Skin epidermis (tissue), 12 donors: ENCODE measurements around the gene CDH26.
"Not testable (repeated sequence)": the region's sequence is repeated elsewhere in the genome, so short reads cannot be mapped to it uniquely, and the experiment has no call there.

Experiments used
- H3K27ac ChIP-seq, 21 experiments: fragments of 200-600 bp; sonication (generic) in 11 of 21; one replicate each; pipeline ENCODE4 v1.5.0; 2020; ENCODE audit warnings: mild to moderate bottlenecking in 3 of 21, inconsistent platforms in 2 of 21, moderate library complexity in 2 of 21
- H3K4me3 ChIP-seq, 7 experiments: fragments of 200-600 bp; sonication (generic) in 2 of 7; one replicate each; pipeline ENCODE4 v1.5.0; 2020; ENCODE audit warnings: inconsistent platforms in 2 of 7, mild to moderate bottlenecking in 2 of 7, moderate library complexity in 1 of 7

The CDH26 gene

DNA sequence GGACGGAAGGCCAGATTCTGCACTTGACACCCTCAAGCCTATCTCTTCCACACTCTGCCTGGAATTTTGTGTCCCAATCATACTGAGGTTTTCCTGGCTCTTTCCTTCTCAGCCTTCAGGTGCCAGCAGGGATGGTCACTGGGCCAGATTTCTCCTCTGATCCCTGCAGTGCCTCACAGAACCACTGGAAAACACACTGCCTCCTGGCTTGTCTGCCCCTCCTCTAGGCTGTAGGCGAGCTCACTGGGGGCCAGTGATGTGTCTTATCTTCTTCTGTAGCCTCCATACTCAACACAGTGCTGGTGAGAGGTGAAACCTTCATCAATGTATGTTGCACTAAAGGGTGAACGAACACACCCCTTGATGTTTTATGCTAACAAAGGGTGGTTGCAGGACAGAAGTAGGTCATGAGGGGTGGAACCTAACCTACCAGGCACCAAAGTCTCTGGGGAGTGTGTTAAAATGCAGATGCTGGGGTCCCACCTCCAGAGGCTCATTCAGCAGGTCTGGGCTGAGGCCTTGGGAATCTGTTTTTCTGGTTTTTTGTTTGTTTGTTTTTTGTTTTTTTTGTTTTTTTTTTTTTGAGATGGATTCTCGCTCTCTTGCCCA is 80.3 kb downstream of the CDH26 start:
- no peak overlapping the region for H3K27ac ChIP-seq
- H3K4me3 ChIP-seq: no peak overlapping the region

DNA sequence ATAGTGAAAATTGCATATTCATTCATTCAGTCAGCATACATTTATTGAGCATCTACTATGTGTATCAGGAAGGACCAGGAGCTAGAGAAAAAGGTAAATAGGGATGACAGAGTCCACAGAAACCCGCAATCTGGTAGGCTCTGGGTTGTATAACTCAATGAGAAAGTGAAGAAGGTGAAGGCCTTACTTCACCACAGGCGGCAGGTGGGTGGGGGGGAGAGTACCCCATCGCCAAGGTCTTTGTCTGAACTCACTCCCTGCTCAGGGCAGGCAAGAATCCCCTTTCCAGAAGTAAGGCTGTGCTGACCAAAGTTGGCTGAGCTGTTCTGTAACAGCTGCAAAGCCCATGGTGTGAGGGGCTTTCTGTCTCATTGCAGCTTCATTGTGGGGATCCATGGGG is 81.3 kb downstream of the CDH26 start:
- no peak overlapping the region for H3K4me3 ChIP-seq
- H3K27ac ChIP-seq: no peak overlapping the region

DNA sequence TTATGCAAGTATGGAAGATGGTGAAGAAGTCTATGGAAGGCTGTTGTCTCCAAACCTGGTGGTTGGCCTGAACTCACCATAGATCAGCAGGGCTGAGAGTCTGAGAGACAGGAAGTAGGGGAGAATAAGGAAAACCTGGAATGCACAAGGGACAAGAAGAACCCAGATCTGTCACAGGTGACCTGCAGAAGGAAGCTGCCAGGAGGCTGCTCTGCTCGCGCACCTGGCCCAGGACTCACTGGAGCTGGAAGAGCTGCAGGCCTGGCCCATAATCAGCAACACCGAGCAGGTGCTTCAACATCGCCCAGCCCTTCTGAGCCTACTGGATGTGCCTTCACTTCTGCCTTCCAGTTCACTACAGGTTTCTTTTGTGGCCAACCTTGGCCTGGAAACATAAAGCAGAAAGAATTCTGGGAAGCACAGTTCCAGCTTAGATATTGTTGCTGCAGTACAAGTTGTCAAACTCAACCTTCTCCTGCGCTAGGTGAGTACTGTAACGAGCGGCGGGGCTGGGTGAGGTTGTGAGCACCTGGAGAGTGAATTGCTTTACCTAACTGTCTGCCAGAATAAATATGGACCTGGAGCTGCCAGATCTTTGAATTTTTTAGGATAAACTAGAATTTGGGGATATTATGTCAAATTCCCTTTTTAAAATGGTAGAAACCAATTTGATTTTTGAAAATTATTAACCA is 82.4 kb downstream of the CDH26 start:
- Histone ChIP-seq H3K4me3 (no peak overlapping the region), H3K27ac (no peak overlapping the region)

DNA sequence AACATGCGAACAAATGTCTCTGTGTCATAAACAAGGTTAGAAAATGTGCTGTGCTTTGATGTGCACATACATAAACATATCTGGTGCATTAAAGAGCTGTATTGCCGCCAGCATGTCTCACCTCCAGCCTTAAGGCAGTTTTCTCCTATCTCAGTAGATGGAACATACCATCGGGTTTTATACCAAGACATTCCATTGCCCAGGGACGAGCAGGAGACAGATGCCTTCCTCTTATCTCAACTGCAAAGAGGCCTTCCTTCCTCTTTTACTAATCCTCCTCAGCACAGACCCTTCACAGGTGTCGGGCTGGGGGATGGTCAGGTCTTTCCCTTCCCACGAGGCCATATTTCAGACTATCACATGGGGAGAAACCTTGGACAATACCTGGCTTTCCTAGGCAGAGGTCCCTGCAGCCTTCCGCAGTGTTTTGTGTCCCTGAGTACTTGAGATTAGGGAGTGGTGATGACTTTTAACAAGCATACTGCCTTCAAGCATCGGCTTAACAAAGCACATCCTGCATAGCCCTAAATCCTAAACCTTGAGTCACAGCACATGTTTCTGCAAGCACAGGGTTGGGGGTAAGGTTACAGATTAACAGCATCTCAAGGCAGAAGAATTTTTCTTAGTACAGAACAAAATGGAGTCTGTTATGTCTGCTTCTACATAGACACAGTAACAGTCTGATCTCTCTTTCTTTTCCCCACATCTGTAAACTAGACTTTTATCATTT is 83.4 kb downstream of the CDH26 start:
- not testable (repeated sequence) for H3K4me3 ChIP-seq
- H3K27ac ChIP-seq: peak overlapping the region in 2 of 21 experiments; percentile 16 to 49

DNA sequence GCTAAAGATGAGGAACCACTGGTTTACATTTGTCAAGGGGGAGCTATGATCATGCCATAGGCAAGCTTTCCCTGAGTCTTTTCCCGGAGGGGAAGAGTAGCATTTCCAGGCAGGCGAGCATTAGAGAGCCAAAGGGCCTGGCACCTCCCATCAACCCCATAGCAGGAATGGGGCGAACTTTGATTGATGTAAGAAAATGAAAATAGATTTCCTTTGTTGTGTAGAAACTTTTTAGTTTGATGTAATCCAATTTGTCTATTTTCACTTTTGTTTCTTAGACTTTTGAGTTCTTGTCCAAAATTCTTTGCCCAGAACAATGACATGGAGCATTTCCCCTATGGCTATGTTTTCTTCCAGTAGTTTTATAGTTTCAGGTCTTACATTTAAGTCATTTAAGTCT is 85.2 kb downstream of the CDH26 start:
- Histone ChIP-seq H3K27ac (no peak overlapping the region), H3K4me3 (no peak overlapping the region)

DNA sequence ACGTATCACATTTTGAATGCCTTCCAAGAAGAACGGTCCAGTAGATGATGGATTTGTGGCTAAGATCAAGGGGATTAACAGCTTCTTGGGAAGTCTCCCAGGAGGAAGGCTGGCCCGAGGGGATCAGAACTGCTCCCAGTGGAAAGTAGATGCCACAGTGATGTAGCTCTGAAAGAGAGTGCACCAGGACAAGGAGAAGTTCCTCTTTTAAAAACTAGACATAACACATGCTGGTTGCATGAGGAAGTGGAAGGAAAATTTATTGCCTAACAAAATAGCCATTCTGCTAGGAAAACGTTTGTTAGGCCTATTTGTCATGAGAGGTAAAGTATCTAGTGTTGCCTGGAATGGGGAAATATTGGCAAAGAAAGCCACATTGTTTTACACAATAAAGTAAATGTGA is 87.8 kb downstream of the CDH26 start:
- Histone ChIP-seq H3K4me3 (no peak overlapping the region), H3K27ac (peak overlapping the region in 4 of 21 experiments; percentile 26 to 72 (median 44))

DNA sequence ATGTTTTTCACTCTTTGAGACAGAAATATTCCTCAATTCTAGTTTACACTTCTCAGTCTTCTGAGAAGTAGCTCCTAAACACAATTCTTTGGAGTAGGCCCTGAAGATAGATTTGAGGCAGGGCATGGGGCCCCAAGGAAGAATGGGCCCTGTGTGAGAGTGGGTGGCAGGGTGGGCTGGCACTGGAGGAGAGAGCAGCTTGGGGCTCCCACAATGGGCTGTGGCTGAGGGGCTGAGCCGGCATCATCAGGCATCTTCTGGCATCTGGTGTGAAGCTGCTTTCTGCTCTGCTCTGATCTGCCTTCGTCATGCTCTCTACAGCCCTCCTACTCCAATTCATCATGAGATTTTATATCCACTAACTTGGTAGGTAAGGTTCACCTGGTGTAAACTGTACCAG is 88.2 kb downstream of the CDH26 start:
- Histone ChIP-seq H3K27ac (peak overlapping the region in 7 of 21 experiments; percentile 6 to 72 (median 39)), H3K4me3 (no peak overlapping the region)

DNA sequence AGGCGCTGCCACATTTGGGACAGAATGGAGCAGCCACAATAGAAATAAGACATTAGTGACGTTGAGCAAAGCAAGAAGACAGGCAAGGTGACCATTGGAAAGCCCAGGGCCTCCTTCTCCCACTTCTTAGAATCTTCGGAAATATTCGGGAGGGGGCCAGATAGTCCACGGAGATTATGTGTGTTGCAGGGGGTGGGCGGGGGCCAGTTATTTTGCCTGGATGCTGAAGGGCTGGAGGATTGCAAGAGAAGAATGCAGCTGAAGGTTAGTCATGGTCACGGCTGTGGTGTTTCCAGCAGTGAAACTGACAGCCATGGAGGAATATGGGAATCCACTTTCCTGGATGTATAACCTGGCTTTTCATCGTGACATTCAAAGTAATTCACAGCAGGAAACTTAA is 88.6 kb downstream of the CDH26 start:
- peak overlapping the region in 4 of 21 experiments; percentile 26 to 72 (median 42) for H3K27ac ChIP-seq
- no peak overlapping the region for H3K4me3 ChIP-seq

DNA sequence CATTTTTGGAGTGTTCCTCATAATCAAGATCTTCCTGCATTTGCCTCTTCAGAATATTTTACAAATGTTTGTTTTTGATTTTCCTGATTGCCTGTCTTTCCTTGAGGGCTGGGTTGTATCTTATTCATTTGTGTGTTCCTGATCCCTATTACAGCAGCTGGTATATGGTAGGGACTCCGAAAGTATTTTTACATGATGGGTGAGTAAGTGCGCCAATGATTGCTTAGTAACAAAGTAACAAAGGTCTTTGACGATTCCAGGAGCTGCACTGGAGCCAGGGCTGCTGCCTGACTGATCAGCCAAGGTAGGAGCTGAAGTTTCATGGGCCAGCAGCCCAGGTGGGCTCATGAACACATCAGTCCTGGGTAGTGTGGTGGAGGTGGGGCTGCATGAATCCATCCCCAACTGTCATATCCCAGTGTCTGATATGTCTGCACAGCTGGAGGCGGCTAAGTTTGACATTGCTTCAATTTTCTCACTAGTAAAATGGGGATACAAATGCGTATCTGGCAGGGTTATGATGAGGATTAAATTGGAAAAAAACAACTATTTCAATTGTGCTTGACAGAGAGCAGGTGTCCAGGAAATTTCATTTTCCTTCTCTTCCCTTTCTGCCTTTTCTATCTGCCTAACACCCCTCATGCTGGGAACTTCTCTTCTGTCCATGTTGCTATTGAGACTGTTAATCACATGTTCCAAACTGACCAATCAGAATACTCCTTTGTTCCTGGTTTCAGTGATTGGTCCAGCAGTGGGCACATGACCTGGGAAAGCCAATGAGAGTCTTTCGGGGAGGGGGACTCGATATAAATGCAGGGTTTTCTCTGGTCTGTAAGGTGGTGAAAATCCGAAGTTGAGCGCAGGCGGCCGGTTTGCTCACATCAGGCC is 90.7 kb downstream of the CDH26 start:
- Histone ChIP-seq H3K27ac (no peak overlapping the region), H3K4me3 (no peak overlapping the region)

DNA sequence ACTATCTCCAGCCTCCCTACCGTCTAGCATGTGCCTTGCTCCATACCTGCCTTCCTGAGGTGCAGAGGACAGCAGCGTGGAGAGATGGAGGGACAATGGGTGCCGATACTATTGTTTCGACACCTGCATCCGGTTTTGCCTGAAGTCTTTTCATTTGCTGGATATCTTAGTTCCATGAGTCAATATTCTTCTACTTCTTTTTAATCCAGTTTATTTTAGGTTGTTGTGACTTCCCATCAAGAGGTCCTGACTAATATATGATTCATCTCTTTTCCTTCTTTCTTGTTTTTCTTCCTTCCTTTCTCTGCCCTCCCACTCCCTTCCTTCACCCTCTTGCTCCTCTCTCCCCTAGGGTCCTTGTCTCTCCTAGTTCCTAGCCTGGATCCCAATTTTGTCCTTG is 91.4 kb downstream of the CDH26 start:
- H3K27ac ChIP-seq: no peak overlapping the region

DNA sequence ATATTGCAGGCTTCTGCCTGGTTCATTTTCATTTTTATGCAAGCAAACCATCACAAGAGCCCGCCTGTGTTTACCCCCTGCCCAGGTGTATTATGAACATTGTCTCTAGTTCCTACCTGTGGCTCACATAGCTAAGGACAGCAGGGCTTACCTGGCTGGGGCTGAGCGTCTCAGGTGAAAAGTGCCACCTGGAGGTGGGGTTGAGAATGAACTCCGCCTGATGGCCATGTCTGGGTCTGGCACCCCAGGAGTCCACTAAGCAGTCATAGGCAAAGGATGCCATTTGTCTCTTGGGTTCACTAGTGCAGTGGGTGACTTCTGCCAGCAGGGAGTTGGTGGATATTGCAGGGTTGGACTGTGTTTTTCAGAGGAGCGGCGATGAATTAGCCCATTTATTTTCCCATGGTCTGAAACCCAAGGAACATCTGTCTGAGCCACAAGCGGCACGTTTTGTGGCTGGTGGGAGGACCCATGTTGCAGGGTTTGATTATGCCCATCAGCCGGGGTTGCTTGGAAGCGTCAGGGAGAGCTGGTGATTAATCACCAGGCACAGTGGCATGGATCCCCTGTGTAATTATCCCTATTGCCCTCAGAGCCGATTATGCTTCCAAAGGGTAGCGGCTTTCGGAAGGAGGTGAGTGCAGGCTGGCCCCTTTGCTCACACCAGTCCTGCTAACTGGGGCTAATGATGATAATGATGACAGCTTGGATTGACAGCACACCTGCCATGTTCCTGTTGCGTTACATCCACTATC is 92.1 kb downstream of the CDH26 start:
- Histone ChIP-seq H3K4me3 (no peak overlapping the region), H3K27ac (no peak overlapping the region)

More for the DNA sequence above, 91.4 kb downstream of the CDH26 start:
- H3K4me3 ChIP-seq: no peak overlapping the region

DNA sequence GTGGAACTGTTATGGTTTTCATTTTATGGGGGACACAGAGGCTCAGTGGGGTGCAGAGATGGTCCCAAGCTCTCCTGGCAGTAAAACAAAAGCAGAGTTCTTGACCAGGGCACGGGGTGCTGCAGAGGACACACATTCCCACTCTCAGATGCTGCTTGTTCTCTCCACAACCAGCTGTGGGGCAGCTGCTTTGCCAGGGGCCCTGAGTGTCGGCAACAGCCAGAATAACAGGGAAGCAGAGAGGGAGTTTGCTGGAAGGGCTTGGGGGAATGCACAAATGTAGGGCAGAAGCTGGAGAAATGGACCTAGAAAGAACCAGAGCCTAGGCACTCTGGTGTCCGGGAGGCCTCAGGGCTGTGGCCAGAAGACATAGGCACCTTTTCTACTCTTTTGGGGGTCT is 93.7 kb downstream of the CDH26 start:
- H3K27ac ChIP-seq: no peak overlapping the region
- no peak overlapping the region for H3K4me3 ChIP-seq

DNA sequence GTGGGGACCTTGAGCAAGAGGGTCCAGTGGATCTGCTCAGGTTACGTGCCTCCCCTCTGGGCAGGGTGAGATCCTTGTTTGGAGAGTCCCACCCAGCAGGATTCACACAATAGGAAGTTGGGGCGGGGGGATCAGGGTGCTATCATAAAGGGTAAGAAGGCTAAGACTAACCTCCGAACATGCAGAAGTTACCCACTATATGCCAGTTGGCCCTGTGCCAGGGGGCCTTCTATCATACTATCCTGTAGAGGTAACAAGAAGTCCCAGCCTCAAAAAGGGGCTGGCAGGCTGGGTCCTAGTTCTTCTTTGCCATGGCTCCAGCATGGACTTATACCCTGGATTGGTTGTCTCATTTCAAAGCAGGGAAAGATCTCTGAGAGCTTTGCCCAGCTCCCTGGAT is 94.1 kb downstream of the CDH26 start:
- no peak overlapping the region for H3K27ac ChIP-seq

DNA sequence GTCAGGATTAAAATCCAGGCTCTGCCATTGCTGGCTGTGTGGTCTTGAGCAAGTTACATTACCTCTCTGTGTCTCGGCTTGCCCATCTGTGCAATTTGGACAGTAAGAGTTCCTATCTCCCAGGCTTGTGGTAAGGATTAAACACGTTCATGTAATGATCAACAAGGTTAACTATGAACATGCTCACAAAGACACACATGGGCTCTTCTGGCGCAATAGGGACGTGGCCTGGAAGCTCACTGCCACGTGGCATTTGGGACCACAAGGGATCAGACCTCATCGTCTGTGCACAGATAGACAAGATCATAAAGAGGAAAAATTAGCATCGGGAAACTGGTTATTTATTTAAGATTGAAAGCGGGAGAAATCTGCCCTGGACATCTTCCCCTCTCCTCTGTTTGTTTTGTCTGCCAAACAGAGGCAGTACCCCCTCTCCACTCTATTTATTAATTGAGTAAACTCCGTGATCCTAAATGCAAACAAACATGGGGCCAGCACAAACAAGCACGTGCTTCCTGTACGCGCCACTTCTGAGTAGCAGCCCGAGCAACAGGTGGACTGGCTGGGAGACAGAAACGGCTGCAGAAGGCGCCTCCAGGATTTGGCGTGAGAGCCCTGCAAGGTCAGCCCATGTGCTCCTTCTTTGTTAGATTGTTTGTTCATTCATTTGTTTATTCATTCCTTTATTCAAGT is 95.0 kb downstream of the CDH26 start:
- Histone ChIP-seq H3K4me3 (no peak overlapping the region), H3K27ac (no peak overlapping the region)

More for the DNA sequence above, 94.1 kb downstream of the CDH26 start:
- H3K4me3 ChIP-seq: no peak overlapping the region

DNA sequence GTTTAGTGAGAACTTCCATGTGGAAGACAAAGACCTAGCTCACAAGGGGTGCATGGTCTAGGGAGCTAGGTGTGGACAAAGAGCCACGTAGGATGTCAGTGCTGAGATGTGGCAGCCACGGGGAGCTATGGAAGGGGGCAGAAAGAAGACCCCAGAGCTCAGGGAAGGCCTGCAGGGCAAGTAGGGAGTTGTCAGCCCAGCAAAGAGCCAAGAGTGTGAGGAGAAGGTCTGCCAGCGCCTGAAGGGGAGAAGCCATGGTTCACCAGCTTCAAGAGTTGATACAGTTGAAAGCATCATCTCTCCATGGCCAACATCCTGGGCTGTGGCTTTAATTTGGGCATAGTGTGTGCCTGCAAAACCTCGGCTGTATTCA is 95.6 kb downstream of the CDH26 start:
- H3K4me3 ChIP-seq: no peak overlapping the region
- no peak overlapping the region for H3K27ac ChIP-seq

DNA sequence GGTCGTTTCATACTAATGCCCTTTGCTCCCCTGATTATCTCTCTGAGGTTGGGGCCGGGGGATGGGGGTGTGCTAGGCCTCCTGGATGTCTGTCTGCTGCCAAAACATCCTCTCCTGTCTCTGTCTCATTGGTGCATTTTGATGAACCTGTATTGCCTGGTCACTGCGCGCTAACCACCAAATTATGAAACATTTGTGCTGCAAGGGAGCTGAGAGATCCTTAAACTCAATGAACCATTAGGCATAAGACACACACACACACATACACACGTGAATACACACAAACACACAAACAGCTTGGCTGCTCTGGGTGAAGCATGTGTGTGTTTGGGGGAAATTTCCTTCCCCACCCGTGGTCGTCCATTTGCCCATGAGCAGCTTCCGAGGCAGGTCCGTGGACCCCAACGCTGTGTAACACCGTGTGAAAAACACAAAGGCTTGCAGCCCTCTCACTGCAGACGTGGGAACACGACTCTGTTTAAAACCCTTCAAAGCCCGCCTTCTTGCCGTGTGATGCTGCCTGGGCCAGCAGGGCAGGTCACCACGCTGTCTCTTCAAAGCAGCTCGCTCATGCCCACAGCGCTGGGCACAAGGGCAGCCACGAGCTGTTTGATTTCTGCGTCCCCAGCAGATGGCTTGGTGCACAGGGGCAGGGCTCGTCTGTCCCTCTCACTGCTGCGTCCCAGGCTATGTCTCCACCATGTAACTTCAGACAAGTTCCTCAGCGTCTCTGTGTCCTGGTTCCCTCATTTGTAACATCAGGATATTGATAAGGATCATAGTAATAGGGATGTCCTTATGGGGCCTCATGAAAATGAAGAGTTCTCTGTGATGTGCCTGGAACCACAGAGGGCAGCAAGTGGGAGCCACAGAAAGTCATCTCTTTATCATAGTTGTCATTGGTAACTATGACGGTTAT is 96.8 kb downstream of the CDH26 start:
- Histone ChIP-seq H3K27ac (peak overlapping the region in 8 of 21 experiments; percentile 19 to 81 (median 66)), H3K4me3 (peak overlapping the region in 1 of 7 experiments; percentile 17)

DNA sequence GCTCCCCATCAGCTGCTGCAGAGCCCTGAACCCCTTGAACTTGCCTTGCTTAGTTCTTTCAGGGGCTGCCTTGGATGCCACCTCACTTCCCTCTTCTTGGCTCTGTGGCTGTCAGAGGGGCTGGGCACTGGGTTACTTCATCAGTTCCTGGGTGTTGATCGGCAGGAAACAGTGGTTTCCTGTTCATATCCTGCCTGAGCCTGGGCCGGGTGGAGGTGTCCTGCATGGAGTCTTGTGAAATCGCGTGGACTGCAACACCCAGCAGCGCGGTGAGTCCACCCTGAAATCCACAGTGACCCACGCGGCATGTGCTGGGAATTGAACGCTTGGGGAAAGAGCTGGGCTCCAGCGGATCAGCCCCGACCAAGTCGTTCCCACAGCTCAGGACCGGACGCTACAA is 97.5 kb downstream of the CDH26 start:
- Histone ChIP-seq H3K27ac (peak overlapping the region in 14 of 21 experiments; percentile 2 to 81 (median 38)), H3K4me3 (peak overlapping the region in 6 of 7 experiments; percentile 1 to 17 (median 9))
